Vagina (tissue), 2 donors: ENCODE results near the gene DOCK4. TPM values are rescaled to one million over a fixed set of nuclear protein-coding genes. Genes with fewer than 3 reads are reported as not detected.

ENCODE experiments used
- DNase-seq, 2 donors: peaks; one replicate each; pipeline ENCODE4 v3.0.0-alpha.2; 2017; ENCODE audit errors: extremely low spot score in 2 of 2
- H3K27ac ChIP-seq: fragments of 200-600 bp; sonication (generic); one replicate; pipeline ENCODE4 v1.5.1; 2019
- H3K27me3 ChIP-seq: fragments of 200-600 bp; sonication (generic); one replicate; pipeline ENCODE4 v1.5.1; 2019
- H3K36me3 ChIP-seq, 2 donors: fragments of 200-600 bp; sonication (generic); one replicate each; pipeline ENCODE4 v1.5.1; 2017 to 2019
- H3K4me1 ChIP-seq: fragments of 200-600 bp; sonication (generic); one replicate; pipeline ENCODE4 v1.5.1; 2019
- H3K4me3 ChIP-seq, 2 donors: fragments of 200-600 bp; sonication (generic); 1 replicate in 1 of 2; 2 replicates in 1 of 2; pipeline ENCODE4 v1.5.1; 2016 to 2019
- H3K9me3 ChIP-seq: fragments of 200-600 bp; sonication (generic); one replicate; pipeline ENCODE4 v1.5.1; 2019
- CTCF ChIP-seq, 3 experiments: fragments of 450-650 bp in 2 of 3; fragments of 200-600 bp in 1 of 3; sonication (generic) in 1 of 3; IDR thresholded peaks; one replicate each; pipeline ENCODE4 v1.5.1; 2017 to 2019; ENCODE audit warnings: antibody characterized with exemption in 3 of 3, mild to moderate bottlenecking in 2 of 3, moderate library complexity in 2 of 3
- POLR2A ChIP-seq, 2 donors: fragments of 450-650 bp; IDR thresholded peaks; one replicate each; pipeline ENCODE4 v1.6.1; 2017; ENCODE audit warnings: antibody characterized with exemption in 2 of 2, mild to moderate bottlenecking in 2 of 2, moderate library complexity in 2 of 2
- POLR2AphosphoS5 ChIP-seq, 2 donors: sonication (generic); formaldehyde crosslinking; IDR thresholded peaks; one replicate each; pipeline ENCODE4 v1.9.0; 2017; ENCODE audit warnings: antibody characterized with exemption in 2 of 2, mild to moderate bottlenecking in 2 of 2, low read depth in 1 of 2; ENCODE audit not compliant: insufficient read depth in 1 of 2
- intact Hi-C: fragments of 100-400 bp; cut with DNase I; formaldehyde crosslinking; loops from one replicate; pipeline ENCODE4 v1.15.1; 2023
- total RNA-seq: library from RNA; depleted of rRNA; stranded (reverse); fragments of >200 nt; gene quantifications from one replicate; pipeline ENCODE4 v1.2.3, GENCODE V29; 2016

DOCK4 gene
- total RNA-seq, 1 donor from 2014 or later, result 40.3 TPM

- Histone ChIP-seq H3K27me3 (no peaks in the 10 kb centered on the region), H3K9me3 (no peaks in the 10 kb centered on the region), H3K27ac (no peak overlapping the region), H3K4me3 (no peak overlapping the region), H3K4me1 (no peaks in the 10 kb centered on the region), H3K36me3 (no peaks in the 10 kb centered on the region)
- TF ChIP-seq POLR2AphosphoS5 (IDR thresholded peaks at IDR 0.05; ENCODE audit: insufficient read depth in 1 of 2, low read depth in 1 of 2) (no peak), POLR2A (IDR thresholded peaks at IDR 0.05) (no peak), CTCF (IDR thresholded peaks at IDR 0.05) (no peak)
- DNase-seq, result no peak
- intact Hi-C loops, result no loop called here
Observed at GRCh38 chr7:112122798-112123197, 83.4 kb downstream of the DOCK4 start.

GRCh38 chr7:112122144-112122543 lies 84.1 kb downstream of the DOCK4 start:
- Histone ChIP-seq H3K27me3 (no peaks in the 10 kb centered on the region), H3K4me3 (no peak overlapping the region), H3K36me3 (no peaks in the 10 kb centered on the region), H3K27ac (no peak overlapping the region), H3K4me1 (no peaks in the 10 kb centered on the region), H3K9me3 (no peaks in the 10 kb centered on the region)
- DNase-seq, result no peak
- intact Hi-C loops, result no loop called here
- TF ChIP-seq CTCF (IDR thresholded peaks at IDR 0.05) (no peak), POLR2A (IDR thresholded peaks at IDR 0.05) (no peak), POLR2AphosphoS5 (IDR thresholded peaks at IDR 0.05; ENCODE audit: insufficient read depth in 1 of 2, low read depth in 1 of 2) (no peak)

GRCh38 chr7:112121318-112121717 lies 84.9 kb downstream of the DOCK4 start:
- H3K36me3 ChIP-seq, result no peaks in the 10 kb centered on the region
- H3K4me1 ChIP-seq, result no peaks in the 10 kb centered on the region
- no peak for DNase-seq
- intact Hi-C loops, result no loop called here
- TF ChIP-seq POLR2AphosphoS5 (IDR thresholded peaks at IDR 0.05; ENCODE audit: insufficient read depth in 1 of 2, low read depth in 1 of 2) (no peak), CTCF (IDR thresholded peaks at IDR 0.05) (no peak), POLR2A (IDR thresholded peaks at IDR 0.05) (no peak)
- no peaks in the 10 kb centered on the region for H3K9me3 ChIP-seq
- no peak overlapping the region for H3K27ac ChIP-seq
- H3K4me3 ChIP-seq, result no peak overlapping the region
- H3K27me3 ChIP-seq, result no peaks in the 10 kb centered on the region

- TF ChIP-seq POLR2AphosphoS5 (IDR thresholded peaks at IDR 0.05; ENCODE audit: insufficient read depth in 1 of 2, low read depth in 1 of 2), result no peak
- TF ChIP-seq CTCF (IDR thresholded peaks at IDR 0.05), result no peak
- TF ChIP-seq POLR2A (IDR thresholded peaks at IDR 0.05), result no peak
- no peak for DNase-seq
Observed at GRCh38 chr7:112120696-112121217, 85.4 kb downstream of the DOCK4 start.

GRCh38 chr7:112118581-112119566 lies 87.3 kb downstream of the DOCK4 start:
- intact Hi-C loops, result no loop called here
- Histone ChIP-seq H3K27ac (no peak overlapping the region), H3K4me3 (no peak overlapping the region), H3K36me3 (no peaks in the 10 kb centered on the region), H3K27me3 (no peaks in the 10 kb centered on the region), H3K9me3 (no peaks in the 10 kb centered on the region), H3K4me1 (peaks cover under 1% of the 10 kb centered on the region)
- TF ChIP-seq POLR2AphosphoS5 (IDR thresholded peaks at IDR 0.05; ENCODE audit: insufficient read depth in 1 of 2, low read depth in 1 of 2) (no peak), POLR2A (IDR thresholded peaks at IDR 0.05) (no peak), CTCF (IDR thresholded peaks at IDR 0.05) (no peak)
- no peak for DNase-seq

More at GRCh38 chr7:112120696-112121217, 85.4 kb downstream of the DOCK4 start:
- Histone ChIP-seq H3K36me3 (no peaks in the 10 kb centered on the region), H3K27me3 (no peaks in the 10 kb centered on the region), H3K4me3 (no peak overlapping the region), H3K9me3 (no peaks in the 10 kb centered on the region), H3K27ac (no peak overlapping the region), H3K4me1 (no peaks in the 10 kb centered on the region)
- intact Hi-C loops, result no loop called here
